ENCODE results near the gene HOXA5. TPM values are rescaled to one million over a fixed set of nuclear protein-coding genes. Genes with fewer than 3 reads are reported as not detected.

The HOXA5 gene
- total RNA-seq, 4 donors from 2014 or later, result 7.8 to 24.8 (median 14.7) TPM

GRCh38 chr7:27139334-27140125 is 4.0 kb downstream of the HOXA5 start:
- WGBS, result 54% methylated on average over 18 of the region's 53 CpGs
- H3K27me3 ChIP-seq, result peaks cover 0 to 10% (median 1%) of the 10 kb centered on the region in 4 donors
- no peaks in the 10 kb centered on the region for H3K36me3 ChIP-seq
- H3K4me1 ChIP-seq, result peaks cover 11 to 70% (median 60%) of the 10 kb centered on the region in 4 donors
- no peaks in the 10 kb centered on the region for H3K9me3 ChIP-seq
- intact Hi-C loops (cut with DNase I), result loop anchor here (10.0 kb wide), 2 partner anchors 115 to 935 kb away; partner anchors contain the start of genes CBX3 and HNRNPA2B1
- TF ChIP-seq POLR2A (IDR thresholded peaks at IDR 0.05; ENCODE audit: low read depth) (no peak), EP300 (IDR thresholded peaks at IDR 0.05) (no peak), CTCF (IDR thresholded peaks at IDR 0.05) (no peak), POLR2AphosphoS5 (IDR thresholded peaks at IDR 0.05) (no peak)
- no peak for DNase-seq (ENCODE audit: extremely low spot score)
- H3K4me3 ChIP-seq, result peak overlapping the region; percentile 56 to 95 (median 84)
- peak overlapping the region; percentile 96 to 99 (median 99) for H3K27ac ChIP-seq (replicated peaks in 1 of 4)

DNA sequence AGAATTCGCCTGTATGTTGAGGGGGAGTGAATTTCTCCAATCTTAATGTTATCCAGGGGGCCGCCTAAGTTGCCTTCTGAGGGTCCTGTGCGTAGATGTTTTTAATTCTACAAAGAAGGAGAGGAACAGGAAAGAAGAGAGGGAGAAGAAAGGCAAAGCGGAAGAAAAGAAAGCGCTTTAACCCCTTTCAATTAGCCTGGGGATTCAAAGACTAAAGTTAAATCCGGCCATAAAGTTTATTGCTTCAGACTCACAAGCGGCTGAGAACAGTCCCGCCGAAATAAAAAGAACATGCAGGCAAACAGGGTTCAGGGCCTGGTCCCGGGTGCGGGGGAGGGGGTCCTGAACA is 4.5 kb downstream of the HOXA5 start:
- H3K4me1 ChIP-seq, result peaks cover 11 to 70% (median 60%) of the 10 kb centered on the region in 4 donors
- intact Hi-C loops (cut with DNase I), result no loop called here
- peak overlapping the region; percentile 96 to 99 (median 99) for H3K27ac ChIP-seq (replicated peaks in 1 of 4)

DNA sequence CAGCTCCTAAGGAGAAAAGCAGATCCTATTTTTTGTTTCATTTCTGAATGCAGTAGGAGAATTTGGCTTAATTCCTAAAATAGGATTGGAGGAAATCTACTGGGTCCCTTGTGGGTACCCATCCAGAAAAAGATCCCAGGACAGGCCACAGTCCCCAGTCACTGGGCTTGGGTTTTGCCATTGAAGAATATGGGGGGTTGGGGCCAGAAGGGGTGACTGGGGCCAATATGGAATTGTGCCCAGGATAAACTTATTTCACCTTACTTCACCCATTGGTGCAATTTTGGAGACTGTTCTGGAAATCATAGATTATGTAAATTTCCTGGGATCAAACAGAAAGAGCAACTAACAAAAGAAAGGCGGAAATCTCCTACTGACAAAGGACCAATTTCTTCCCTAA is 5.0 kb downstream of the HOXA5 start:
- Histone ChIP-seq H3K9me3 (no peaks in the 10 kb centered on the region), H3K27ac (replicated peaks in 1 of 4) (peak overlapping the region; percentile 96 to 99 (median 99)), H3K4me1 (peaks cover 11 to 72% (median 61%) of the 10 kb centered on the region in 4 donors), H3K36me3 (no peaks in the 10 kb centered on the region), H3K27me3 (peaks cover 0 to 4% (median 0%) of the 10 kb centered on the region in 4 donors), H3K4me3 (peak overlapping the region; percentile 56 to 95 (median 84))
- 67% methylated on average over 1 of the region's 1 CpG for WGBS
- TF ChIP-seq POLR2A (IDR thresholded peaks at IDR 0.05; ENCODE audit: low read depth) (no peak), POLR2AphosphoS5 (IDR thresholded peaks at IDR 0.05) (no peak), EP300 (IDR thresholded peaks at IDR 0.05) (no peak), CTCF (IDR thresholded peaks at IDR 0.05) (no peak)
- intact Hi-C loops (cut with DNase I), result no loop called here
- DNase-seq (ENCODE audit: extremely low spot score), result no peak

More for the DNA sequence above, 4.5 kb downstream of the HOXA5 start:
- H3K4me3 ChIP-seq, result peak overlapping the region; percentile 56 to 95 (median 84)
- DNase-seq (ENCODE audit: extremely low spot score), result no peak
- peaks cover 0 to 4% (median 0%) of the 10 kb centered on the region in 4 donors for H3K27me3 ChIP-seq
- H3K36me3 ChIP-seq, result no peaks in the 10 kb centered on the region
- H3K9me3 ChIP-seq, result no peaks in the 10 kb centered on the region
- TF ChIP-seq POLR2AphosphoS5 (IDR thresholded peaks at IDR 0.05) (no peak), CTCF (IDR thresholded peaks at IDR 0.05) (no peak), EP300 (IDR thresholded peaks at IDR 0.05) (no peak), POLR2A (IDR thresholded peaks at IDR 0.05; ENCODE audit: low read depth) (no peak)
- WGBS, result 59% methylated on average over 11 of the region's 11 CpGs

DNA sequence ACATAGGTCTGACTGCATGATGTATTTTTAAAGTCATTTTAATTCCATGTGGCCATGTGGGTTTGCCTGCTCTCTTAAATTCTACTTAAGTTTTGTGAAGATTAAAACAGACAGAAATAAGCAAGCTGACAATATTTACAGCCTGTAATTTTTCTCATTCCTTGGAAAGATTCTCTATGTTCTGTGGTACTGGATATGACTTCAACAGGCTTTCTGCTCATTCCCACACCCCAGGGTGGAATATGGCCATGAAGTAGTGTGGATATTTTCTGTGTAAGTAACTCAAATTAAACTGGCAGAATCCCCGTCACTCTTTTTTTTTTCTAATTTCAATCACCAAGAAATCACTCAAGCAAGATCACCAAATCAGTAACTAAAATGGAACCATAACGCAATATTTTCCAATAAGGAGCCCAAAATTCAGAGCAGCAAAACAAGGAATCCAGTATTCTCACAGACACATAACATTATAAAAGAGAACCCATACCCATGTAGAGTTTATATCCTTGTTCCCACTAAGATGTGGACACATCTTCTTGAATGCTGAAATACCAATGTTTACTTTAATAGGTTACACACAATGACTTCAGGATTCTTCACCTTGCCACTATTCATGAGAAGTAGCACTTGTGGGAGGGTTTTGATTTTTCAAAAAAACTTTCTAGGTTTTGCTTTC is 5.7 kb downstream of the HOXA5 start:
- no peaks in the 10 kb centered on the region for H3K9me3 ChIP-seq
- peaks cover 0 to 4% (median 0%) of the 10 kb centered on the region in 4 donors for H3K27me3 ChIP-seq
- peaks cover 6 to 79% (median 67%) of the 10 kb centered on the region in 4 donors for H3K4me1 ChIP-seq
- DNase-seq (ENCODE audit: extremely low spot score), result no peak
- 58% methylated on average over 2 of the region's 2 CpGs for WGBS
- intact Hi-C loops (cut with DNase I), result no loop called here
- peak overlapping the region in 2 of 4 donors; percentile 83 to 85 for H3K4me3 ChIP-seq
- H3K36me3 ChIP-seq, result no peaks in the 10 kb centered on the region
- H3K27ac ChIP-seq (replicated peaks in 1 of 4), result peak overlapping the region; percentile 96 to 99 (median 99)
- TF ChIP-seq CTCF (IDR thresholded peaks at IDR 0.05) (no peak), POLR2AphosphoS5 (IDR thresholded peaks at IDR 0.05) (no peak), EP300 (IDR thresholded peaks at IDR 0.05) (no peak), POLR2A (IDR thresholded peaks at IDR 0.05; ENCODE audit: low read depth) (no peak)

All from esophagus muscularis mucosa (tissue), 4 donors.